ENCODE data around the gene UBAC1. TPM values are rescaled to one million over a fixed set of nuclear protein-coding genes. Genes with fewer than 3 reads are reported as not detected.

UBAC1 gene
- total RNA-seq, 2 experiments from 2014 or later: 16.4 to 19.6 TPM

GRCh38 chr9:135992486-135993408 is 31.6 kb upstream of the UBAC1 start:
- Histone ChIP-seq H3K27me3 (ENCODE audit: control insufficient read depth in 1 of 2, insufficient read depth in 2 of 2, low read length in 2 of 2) (no peaks in the 10 kb centered on the region), H3K4me3 (ENCODE audit: low read length) (peak overlapping the region; percentile 35), H3K36me3 (ENCODE audit: insufficient read depth, low read length) (no peaks in the 10 kb centered on the region), H3K4me1 (ENCODE audit: insufficient read depth, low read length) (peaks cover 48% of the 10 kb centered on the region), H3K9me3 (ENCODE audit: control insufficient read depth in 1 of 2, insufficient read depth in 1 of 2, low read length in 2 of 2) (no peaks in the 10 kb centered on the region), H3K27ac (ENCODE audit: low read depth in 1 of 2, low read length in 2 of 2) (peak overlapping the region in 1 of 2 donors; percentile 50)
- H3K36me3 Mint-ChIP-seq (ENCODE audit: low read depth): no peaks in the 10 kb centered on the region
- TF ChIP-seq, protein P1, sequence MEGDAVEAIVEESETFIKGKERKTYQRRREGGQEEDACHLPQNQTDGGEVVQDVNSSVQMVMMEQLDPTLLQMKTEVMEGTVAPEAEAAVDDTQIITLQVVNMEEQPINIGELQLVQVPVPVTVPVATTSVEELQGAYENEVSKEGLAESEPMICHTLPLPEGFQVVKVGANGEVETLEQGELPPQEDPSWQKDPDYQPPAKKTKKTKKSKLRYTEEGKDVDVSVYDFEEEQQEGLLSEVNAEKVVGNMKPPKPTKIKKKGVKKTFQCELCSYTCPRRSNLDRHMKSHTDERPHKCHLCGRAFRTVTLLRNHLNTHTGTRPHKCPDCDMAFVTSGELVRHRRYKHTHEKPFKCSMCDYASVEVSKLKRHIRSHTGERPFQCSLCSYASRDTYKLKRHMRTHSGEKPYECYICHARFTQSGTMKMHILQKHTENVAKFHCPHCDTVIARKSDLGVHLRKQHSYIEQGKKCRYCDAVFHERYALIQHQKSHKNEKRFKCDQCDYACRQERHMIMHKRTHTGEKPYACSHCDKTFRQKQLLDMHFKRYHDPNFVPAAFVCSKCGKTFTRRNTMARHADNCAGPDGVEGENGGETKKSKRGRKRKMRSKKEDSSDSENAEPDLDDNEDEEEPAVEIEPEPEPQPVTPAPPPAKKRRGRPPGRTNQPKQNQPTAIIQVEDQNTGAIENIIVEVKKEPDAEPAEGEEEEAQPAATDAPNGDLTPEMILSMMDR (IDR thresholded peaks at IDR 0.05): no peak
- POLR2A ChIA-PET: interaction anchor here (0.9 kb wide), 1 partner anchor 116 kb away, joined by 3 read pairs; no protein-coding TSS in a partner anchor
- H3K27me3 Mint-ChIP-seq: no peaks in the 10 kb centered on the region
- H3K27ac Mint-ChIP-seq: peak overlapping the region; percentile 36
- H3K4me3 Mint-ChIP-seq: peak overlapping the region; percentile 48
- CTCF ChIA-PET: no interaction called here
- no peaks in the 10 kb centered on the region for H3K9me3 Mint-ChIP-seq
- peaks cover 23% of the 10 kb centered on the region for H3K4me1 Mint-ChIP-seq (ENCODE audit: low read depth)
- ATAC-seq (ENCODE audit: poor library complexity): peak; percentile 37
- peak in 11 of 14 experiments; percentile 15 to 69 (median 35) for DNase-seq
- intact Hi-C loops (cut with DNase I, micrococcal nuclease): no loop called here

DNA sequence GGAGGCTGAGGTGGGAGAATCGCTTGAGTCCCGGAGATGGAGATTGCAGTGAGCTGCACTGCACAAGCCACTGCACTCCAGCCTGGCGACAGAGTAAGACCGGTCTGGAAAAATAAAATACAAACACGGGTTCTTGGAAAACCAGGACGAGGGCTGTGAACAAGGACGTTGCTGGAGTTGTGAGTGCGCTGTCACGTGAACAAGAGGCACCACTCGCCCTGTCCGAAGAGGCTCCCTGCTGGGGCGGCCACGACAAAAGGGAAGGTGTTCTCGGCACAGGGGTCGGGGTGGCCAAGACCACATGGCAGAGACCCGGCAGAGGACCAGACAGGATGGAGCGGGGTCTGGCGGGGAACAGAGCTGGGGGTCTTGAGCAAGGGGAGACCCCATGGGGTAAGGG is 30.6 kb upstream of the UBAC1 start:
- Mint-ChIP-seq H3K36me3 (ENCODE audit: low read depth) (no peaks in the 10 kb centered on the region), H3K27ac (peak overlapping the region; percentile 36), H3K9me3 (no peaks in the 10 kb centered on the region), H3K4me3 (peak overlapping the region; percentile 30), H3K4me1 (ENCODE audit: low read depth) (peaks cover 23% of the 10 kb centered on the region), H3K27me3 (no peaks in the 10 kb centered on the region)
- ATAC-seq (ENCODE audit: poor library complexity): no peak
- H3K27me3 ChIP-seq (ENCODE audit: control insufficient read depth in 1 of 2, insufficient read depth in 2 of 2, low read length in 2 of 2): no peaks in the 10 kb centered on the region
- no peak overlapping the region for H3K4me3 ChIP-seq (ENCODE audit: low read length)
- POLR2A ChIA-PET: interaction anchor here (0.9 kb wide), 1 partner anchor 117 kb away, joined by 3 read pairs; no protein-coding TSS in a partner anchor
- H3K27ac ChIP-seq (ENCODE audit: low read depth in 1 of 2, low read length in 2 of 2): no peak overlapping the region
- CTCF ChIA-PET: no interaction called here
- no peaks in the 10 kb centered on the region for H3K36me3 ChIP-seq (ENCODE audit: insufficient read depth, low read length)
- DNase-seq: no peak
- intact Hi-C loops (cut with DNase I, micrococcal nuclease): no loop called here
- no peaks in the 10 kb centered on the region for H3K9me3 ChIP-seq (ENCODE audit: control insufficient read depth in 1 of 2, insufficient read depth in 1 of 2, low read length in 2 of 2)
- H3K4me1 ChIP-seq (ENCODE audit: insufficient read depth, low read length): peaks cover 48% of the 10 kb centered on the region
- TF ChIP-seq, protein P1 (IDR thresholded peaks at IDR 0.05): no peak

- DNase-seq (peak; percentile 43 to 90 (median 50)), ATAC-seq (ENCODE audit: poor library complexity) (peak; percentile 70)
- Histone ChIP-seq H3K36me3 (ENCODE audit: insufficient read depth, low read length) (no peaks in the 10 kb centered on the region), H3K27me3 (ENCODE audit: control insufficient read depth in 1 of 2, insufficient read depth in 2 of 2, low read length in 2 of 2) (no peaks in the 10 kb centered on the region), H3K4me3 (ENCODE audit: low read length) (peak overlapping the region; percentile 42), H3K9me3 (ENCODE audit: control insufficient read depth in 1 of 2, insufficient read depth in 1 of 2, low read length in 2 of 2) (peaks cover 0 to 5% of the 10 kb centered on the region in 2 experiments), H3K4me1 (ENCODE audit: insufficient read depth, low read length) (peaks cover 48% of the 10 kb centered on the region), H3K27ac (ENCODE audit: low read depth in 1 of 2, low read length in 2 of 2) (no peak overlapping the region)
- CTCF ChIA-PET: no interaction called here
- Mint-ChIP-seq H3K9me3 (no peaks in the 10 kb centered on the region), H3K36me3 (ENCODE audit: low read depth) (no peaks in the 10 kb centered on the region), H3K4me1 (ENCODE audit: low read depth) (peaks cover 23% of the 10 kb centered on the region), H3K27ac (peak overlapping the region; percentile 61), H3K4me3 (peak overlapping the region; percentile 42), H3K27me3 (no peaks in the 10 kb centered on the region)
- intact Hi-C loops (cut with DNase I, micrococcal nuclease): no loop called here
- POLR2A ChIA-PET: interaction anchor here (1.0 to 1.5 kb wide), 4 partner anchors 11 to 118 kb away, joined by 3 to 4 read pairs (median 4); no protein-coding TSS in a partner anchor
- TF ChIP-seq, protein P1 (IDR thresholded peaks at IDR 0.05): no peak
These were observed 29.6 kb upstream of the UBAC1 start for GRCh38 chr9:135990468-135991429.
